ENCODE measurements around the gene RNF150.
"Not testable (repeated sequence)": the region's sequence is repeated elsewhere in the genome, so short reads cannot be mapped to it uniquely, and the experiment has no call there.

RNF150 gene

GRCh38 chr4:141074098-141074878, 59.0 kb downstream of the RNF150 start:
- DNase-seq, result no peak

DNA sequence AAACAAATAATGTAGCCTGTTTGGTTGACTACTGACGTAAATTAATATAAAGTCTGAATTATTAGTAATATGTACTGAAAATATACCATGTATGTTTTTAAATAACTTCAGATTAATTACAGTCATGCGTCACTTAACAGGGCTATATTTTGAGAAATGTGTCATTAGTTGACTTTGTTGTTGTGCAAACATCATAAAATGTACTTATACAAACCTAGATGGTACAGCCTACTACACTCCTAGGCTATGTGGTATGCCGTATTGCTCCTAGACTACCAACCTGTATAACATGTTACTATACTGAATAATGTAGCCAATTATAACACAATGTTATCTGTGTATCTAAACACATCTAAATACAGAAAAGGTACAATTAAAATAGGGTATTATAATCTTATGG, 66.6 kb downstream of the RNF150 start:
- DNase-seq, result no peak

DNA sequence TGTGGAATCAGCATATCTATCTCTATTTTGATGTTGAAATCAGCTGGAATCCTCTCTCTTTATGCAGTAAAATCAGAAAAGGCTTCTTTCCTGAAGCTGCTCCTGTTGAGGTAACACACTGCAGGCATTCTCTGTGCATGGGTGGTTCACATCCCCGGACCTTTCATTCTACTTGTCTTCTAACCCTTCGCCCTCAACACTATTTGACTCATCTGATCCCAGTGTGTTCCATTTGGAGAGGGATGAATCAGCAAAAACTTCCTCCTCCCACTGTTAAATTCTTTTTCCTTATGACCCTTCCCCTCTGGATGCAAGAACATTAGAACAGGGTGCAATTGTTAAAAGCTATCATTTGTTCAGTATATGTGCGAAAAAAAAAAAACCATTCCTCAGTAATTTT, 67.4 kb downstream of the RNF150 start:
- no peak for DNase-seq

DNA sequence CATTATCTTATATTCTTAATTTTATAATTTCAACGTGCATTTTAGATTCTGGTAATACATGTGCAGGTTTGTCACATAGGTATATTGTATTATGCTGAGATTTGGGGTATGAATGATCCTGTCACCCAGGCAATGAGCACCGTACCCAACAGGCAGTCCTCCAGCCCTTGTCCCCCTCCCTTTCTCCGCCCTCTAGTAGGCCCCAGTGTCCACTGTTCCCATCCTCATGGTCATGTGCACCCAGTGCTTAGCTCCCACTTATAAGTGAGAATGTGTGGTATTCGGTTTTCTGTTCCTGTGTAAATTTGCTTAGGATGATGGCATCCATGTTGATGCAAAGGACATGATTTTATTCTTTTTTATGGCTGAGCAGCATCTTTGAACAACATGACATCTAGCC, 70.6 kb downstream of the RNF150 start:
- no peak for DNase-seq

- no peak for DNase-seq
Observed at GRCh38 chr4:141058591-141059512, 74.4 kb downstream of the RNF150 start.

- DNase-seq, result no peak
Observed at GRCh38 chr4:141057582-141057981, 75.7 kb downstream of the RNF150 start.

DNA sequence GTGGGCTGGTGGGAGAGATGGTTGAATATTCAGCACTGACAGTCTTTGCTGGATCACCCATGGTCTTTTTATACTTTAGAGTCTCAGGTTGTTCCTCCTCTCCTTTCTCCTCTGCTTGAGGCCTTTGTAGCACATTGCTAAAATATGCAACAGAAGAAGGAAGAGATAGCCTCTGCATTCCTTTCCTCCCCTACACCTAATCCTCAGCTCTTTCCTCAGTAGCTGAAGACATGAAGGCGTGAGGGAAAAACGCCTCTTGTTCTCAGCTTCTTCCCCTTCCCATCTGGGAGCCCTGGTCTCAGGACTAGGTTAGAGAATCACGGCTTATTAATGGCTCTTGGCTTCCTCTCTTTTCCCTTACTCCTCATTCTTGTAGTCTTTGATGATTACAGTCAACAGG, 76.8 kb downstream of the RNF150 start:
- no peak for DNase-seq

DNA sequence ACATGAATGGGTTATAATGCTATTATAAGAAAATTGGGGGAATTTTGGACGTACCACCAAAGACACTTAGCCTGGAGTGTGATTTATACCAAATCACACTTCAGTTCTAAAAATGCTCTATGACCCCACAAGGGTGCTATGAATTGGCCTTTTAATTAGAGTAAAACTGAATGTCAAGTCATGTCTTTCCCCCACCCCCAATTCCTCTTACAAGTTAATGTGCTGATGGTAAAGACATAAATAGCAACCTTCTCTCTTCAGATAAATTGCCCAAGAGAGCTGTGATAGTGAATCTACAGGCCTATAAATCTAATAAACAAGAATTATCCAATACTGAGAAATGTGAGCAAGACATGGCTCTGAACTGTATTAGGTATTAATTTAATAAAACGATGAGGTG, 78.8 kb downstream of the RNF150 start:
- DNase-seq, result no peak

DNA sequence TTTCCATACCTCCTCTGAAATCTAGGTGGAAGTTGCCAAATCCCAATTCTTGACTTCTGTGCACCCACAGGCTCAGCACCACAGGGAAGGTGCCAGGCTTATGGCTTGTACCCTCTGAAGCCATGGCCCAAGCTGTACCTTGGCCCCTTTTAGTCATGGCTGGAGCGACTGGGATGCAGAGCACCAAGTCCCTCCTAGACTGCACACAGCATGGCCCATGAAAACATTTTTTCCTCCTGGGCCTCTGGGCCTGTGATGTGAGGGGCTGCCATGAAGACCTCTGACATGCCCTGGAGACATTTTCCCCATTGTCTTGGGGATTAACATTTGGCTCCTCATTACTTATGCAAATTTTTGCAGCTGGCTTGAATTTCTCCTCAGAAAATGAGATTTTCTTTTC, 82.3 kb downstream of the RNF150 start:
- DNase-seq, result not testable (repeated sequence)

GRCh38 chr4:141047228-141047884, 85.9 kb downstream of the RNF150 start:
- no peak for DNase-seq

- DNase-seq, result peak; percentile 11
Observed at GRCh38 chr4:141046255-141046654, 87.0 kb downstream of the RNF150 start.

DNA sequence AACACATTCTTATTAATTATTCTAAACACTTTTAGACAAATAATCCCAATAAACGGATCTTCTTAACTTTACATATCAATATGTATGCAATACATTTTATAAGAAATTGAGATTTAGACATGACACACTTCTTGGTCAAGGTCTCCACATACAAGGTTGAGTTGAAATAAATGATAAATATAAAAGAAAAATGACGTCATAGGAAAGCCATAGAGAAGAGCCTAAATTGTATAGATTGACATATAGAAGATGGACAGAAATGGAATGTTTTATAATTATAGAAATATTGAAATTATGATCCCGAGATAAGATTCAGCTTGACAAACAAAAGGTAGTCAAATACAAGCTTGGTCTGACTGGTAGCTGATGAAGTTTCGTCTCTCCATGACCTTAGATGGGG, 87.4 kb downstream of the RNF150 start:
- DNase-seq, result no peak

- no peak for DNase-seq
Observed at GRCh38 chr4:141041021-141041476, 92.2 kb downstream of the RNF150 start.

DNA sequence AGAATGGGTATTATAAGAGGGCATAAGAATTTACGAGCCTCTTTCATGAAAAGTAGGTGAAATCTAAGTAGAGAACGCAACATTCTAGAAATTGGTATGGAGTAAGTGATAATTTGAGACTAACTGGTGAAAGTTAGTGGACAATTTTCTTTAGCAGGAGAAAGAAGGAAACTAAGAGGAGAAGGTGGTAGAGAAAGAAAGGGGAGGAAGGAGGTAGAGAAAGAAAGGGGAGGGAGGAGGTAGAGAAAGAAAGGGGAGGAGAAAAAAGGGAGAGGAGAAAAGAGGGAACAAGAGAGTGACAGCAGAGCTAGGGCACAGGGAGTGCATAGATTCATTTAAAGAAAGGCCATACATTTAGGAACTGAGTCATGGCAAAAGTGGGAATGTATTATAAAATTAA, 94.1 kb downstream of the RNF150 start:
- no peak for DNase-seq

- no peak for DNase-seq
Observed at GRCh38 chr4:141038428-141038827, 94.8 kb downstream of the RNF150 start.

GRCh38 chr4:141037446-141037845, 95.8 kb downstream of the RNF150 start:
- no peak for DNase-seq

DNA sequence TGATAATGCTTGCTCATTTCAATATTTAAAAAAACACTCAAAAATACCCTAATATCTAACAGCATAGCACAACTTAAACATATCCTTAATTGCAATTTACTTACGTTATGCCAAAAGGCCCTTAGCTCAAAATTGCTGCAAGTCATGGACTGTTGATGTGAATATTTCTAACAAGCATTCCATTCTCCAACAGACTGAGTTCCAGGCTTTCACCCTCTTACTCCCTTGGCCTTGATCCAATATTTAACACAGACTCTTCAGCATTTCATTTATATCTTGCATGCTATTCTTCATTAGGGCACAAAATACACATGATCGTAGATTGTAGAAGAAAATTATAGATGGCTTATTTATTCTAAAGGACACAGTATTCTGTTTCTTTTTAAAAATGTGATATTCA, 96.5 kb downstream of the RNF150 start:
- no peak for DNase-seq

GRCh38 chr4:141035920-141036319, 97.3 kb downstream of the RNF150 start:
- DNase-seq, result no peak

- no peak for DNase-seq
Observed at GRCh38 chr4:141028024-141028529, 105.2 kb downstream of the RNF150 start.

DNA sequence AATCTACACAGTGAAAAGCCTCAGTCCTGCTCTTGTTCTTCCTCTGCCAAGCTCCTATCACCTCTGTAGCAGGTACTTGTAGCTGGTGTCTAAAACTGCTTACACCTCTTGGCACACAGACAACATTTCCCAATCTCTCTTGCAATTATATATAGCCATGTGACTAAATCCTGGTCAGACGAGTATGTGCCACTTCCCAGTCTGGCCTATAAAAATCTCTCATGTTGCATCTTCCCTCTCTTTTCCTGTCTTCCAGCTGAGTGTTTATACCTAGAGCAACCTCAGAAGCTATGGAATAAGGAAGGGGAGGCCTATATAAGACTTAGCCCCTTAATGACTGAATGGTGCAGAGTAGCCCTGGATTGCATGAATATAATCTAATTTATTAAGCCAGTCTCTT, 105.8 kb downstream of the RNF150 start:
- no peak for DNase-seq

- DNase-seq, result no peak
Observed at GRCh38 chr4:141026900-141027299, 106.4 kb downstream of the RNF150 start.

- DNase-seq, result no peak
Observed at GRCh38 chr4:141023051-141023450, 110.2 kb downstream of the RNF150 start.

DNA sequence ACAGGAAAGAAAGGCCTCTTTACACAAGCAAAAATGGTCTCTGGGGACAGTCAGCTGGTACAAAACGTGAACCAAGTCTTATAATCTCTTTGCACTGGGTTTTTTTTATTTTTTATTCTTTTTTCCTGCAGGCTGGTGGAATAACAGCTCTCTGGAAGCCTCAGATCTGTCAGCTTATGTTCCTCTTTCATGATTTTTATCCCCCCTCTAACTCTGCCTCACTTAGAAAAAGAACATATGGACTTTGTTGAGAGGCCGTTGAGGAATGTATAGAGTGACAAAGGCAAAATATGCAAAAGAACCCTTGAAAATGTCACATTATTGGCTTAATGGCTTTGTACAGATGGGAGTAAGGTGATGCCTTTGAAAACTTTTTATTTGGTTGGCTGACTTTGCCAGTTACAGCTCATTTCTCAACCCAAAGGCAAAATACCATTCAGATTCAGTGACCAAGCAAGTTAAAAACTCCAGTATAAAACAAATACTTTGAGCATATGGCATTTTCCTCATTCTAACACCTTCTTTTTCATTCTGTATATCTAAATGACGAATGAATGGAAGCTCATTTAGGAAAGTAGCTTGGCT, 111.1 kb downstream of the RNF150 start:
- no peak for DNase-seq

All from hematopoietic multipotent progenitor cell treated with erythropoietin and hydrocortisone succinate and interleukin-3 and kit ligand, for 4 days (in vitro differentiated cells).